Ovary (tissue), 9 donors: ENCODE results near the gene PER1. TPM values are rescaled to one million over a fixed set of nuclear protein-coding genes. Genes with fewer than 3 reads are reported as not detected.

ENCODE experiments used
- DNase-seq, 5 donors: peaks; one replicate each; pipeline ENCODE4 v3.0.0-alpha.2; 2019 to 2020
- H3K27ac ChIP-seq, 2 donors: fragments of 200-600 bp; one replicate each; pipeline versions ENCODE4 v1.5.1 to v1.8.0; 2019 to 2022
- H3K27me3 ChIP-seq: fragments of 200-600 bp; one replicate; pipeline ENCODE4 v1.8.0; 2022
- H3K36me3 ChIP-seq: fragments of 200-600 bp; sonication (generic); one replicate; pipeline ENCODE4 v1.5.1; 2019
- H3K4me1 ChIP-seq: one replicate; pipeline ENCODE4 v1.8.1; 2013; ENCODE audit warnings: mild to moderate bottlenecking, moderate library complexity; ENCODE audit not compliant: insufficient read depth
- H3K4me3 ChIP-seq: fragments of 200-600 bp; sonication (generic); one replicate; pipeline ENCODE4 v1.5.1; 2017
- H3K9me3 ChIP-seq, 2 donors: fragments of 200-600 bp in 1 of 2; sonication (generic) in 1 of 2; one replicate each; pipeline versions ENCODE4 v1.5.1 to v1.8.1; 2013 to 2019; ENCODE audit warnings: mild to moderate bottlenecking in 1 of 2, moderate library complexity in 1 of 2
- EP300 ChIP-seq: sonication (generic); formaldehyde crosslinking; IDR thresholded peaks from one replicate; pipeline ENCODE4 v1.6.1; 2017; ENCODE audit warnings: antibody characterized with exemption
- POLR2A ChIP-seq: fragments of 450-650 bp; IDR thresholded peaks from one replicate; pipeline ENCODE4 v1.6.1; 2017; ENCODE audit warnings: antibody characterized with exemption, mild to moderate bottlenecking, moderate library complexity
- WGBS, 3 donors: extraction: QIAGEN DNeasy Blood & Tissue Kit in 1 of 3; methylation state at CpG; one replicate each; pipeline versions ENCODE4 v1.1.5 to v1.1.7; 2013 to 2017; 5-methylcytosine and 5-hydroxymethylcytosine counted together
- intact Hi-C, 4 donors: fragments of 100-400 bp; cut with DNase I; formaldehyde crosslinking; loops; one replicate each; pipeline versions ENCODE4 v1.11.0 to v1.15.1; 2022 to 2023
- polyA plus RNA-seq, 2 donors: library from polyadenylated mRNA; stranded (reverse); fragments of 200-250 nt in 1 of 2; fragments of 350-450 nt in 1 of 2; fragmentation: Illumina TruSeq in 1 of 2; extraction: RNeasy Lipid Tissue Mini Kit (QIAGEN cat#74804) in 1 of 2; gene quantifications; one replicate each; pipeline ENCODE4 v1.2.3, GENCODE V29; 2013 to 2014
- total RNA-seq, 7 donors: library from RNA; depleted of rRNA in 2 of 7; stranded (reverse); fragments of >200 nt in 2 of 7; fragmentation: NEBNext Ultra II Directional in 3 of 7; extraction: Animal tissue kit (Norgen Biotek cat#: 25700) in 3 of 7; gene quantifications; one replicate each; pipeline versions ENCODE4 v1.1.0 to v1.2.4, GENCODE V29; 2016 to 2023
- TF ChIP-seq, protein P1 (sequence below), 3 donors: fragments of 450-650 bp in 2 of 3; fragments of 200-600 bp in 1 of 3; IDR thresholded peaks; one replicate each; pipeline versions ENCODE4 v1.5.1 to v1.8.0; 2016 to 2022; ENCODE audit warnings: antibody characterized with exemption in 3 of 3, mild to moderate bottlenecking in 1 of 3
- donor health status: DM: no; HTN: no; CAD: no; lungs with moderate emphysema.
- donor health status: DM: no; HTN: no; CAD: no.
- donor health status: Bipolar disorder and iron deficiency.
- donor health status: DM: yes; HTN: yes; CAD: no.
- donor health status: DM: no; HTN: no; CAD: no.
- donor health status: DM: yes; HTN: yes; CAD: no.

Gene PER1
- total and polyA plus RNA-seq, 9 donors, result 12.8 to 394 (median 164) TPM

GRCh38 chr17:8160741-8161221 lies 8.6 kb upstream of the PER1 start:
- Histone ChIP-seq H3K36me3 (no peaks in the 10 kb centered on the region), H3K9me3 (no peaks in the 10 kb centered on the region), H3K27ac (peak overlapping the region; percentile 99 to 100), H3K27me3 (no peaks in the 10 kb centered on the region), H3K4me1 (peaks cover 16% of the 10 kb centered on the region), H3K4me3 (no peak overlapping the region)
- DNase-seq, result no peak
- intact Hi-C loops, result loop anchor here in 1 of 4 donors (2.0 kb wide), 1 partner anchor 22 kb away; no protein-coding TSS in a partner anchor
- no peak for TF ChIP-seq EP300
- TF ChIP-seq, protein P1, sequence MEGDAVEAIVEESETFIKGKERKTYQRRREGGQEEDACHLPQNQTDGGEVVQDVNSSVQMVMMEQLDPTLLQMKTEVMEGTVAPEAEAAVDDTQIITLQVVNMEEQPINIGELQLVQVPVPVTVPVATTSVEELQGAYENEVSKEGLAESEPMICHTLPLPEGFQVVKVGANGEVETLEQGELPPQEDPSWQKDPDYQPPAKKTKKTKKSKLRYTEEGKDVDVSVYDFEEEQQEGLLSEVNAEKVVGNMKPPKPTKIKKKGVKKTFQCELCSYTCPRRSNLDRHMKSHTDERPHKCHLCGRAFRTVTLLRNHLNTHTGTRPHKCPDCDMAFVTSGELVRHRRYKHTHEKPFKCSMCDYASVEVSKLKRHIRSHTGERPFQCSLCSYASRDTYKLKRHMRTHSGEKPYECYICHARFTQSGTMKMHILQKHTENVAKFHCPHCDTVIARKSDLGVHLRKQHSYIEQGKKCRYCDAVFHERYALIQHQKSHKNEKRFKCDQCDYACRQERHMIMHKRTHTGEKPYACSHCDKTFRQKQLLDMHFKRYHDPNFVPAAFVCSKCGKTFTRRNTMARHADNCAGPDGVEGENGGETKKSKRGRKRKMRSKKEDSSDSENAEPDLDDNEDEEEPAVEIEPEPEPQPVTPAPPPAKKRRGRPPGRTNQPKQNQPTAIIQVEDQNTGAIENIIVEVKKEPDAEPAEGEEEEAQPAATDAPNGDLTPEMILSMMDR (IDR thresholded peaks at IDR 0.05), result no peak
- no peak for TF ChIP-seq POLR2A
- 45 to 53% (median 49%) methylated on average over 5 of the region's 5 CpGs for WGBS, 3 donors

DNA sequence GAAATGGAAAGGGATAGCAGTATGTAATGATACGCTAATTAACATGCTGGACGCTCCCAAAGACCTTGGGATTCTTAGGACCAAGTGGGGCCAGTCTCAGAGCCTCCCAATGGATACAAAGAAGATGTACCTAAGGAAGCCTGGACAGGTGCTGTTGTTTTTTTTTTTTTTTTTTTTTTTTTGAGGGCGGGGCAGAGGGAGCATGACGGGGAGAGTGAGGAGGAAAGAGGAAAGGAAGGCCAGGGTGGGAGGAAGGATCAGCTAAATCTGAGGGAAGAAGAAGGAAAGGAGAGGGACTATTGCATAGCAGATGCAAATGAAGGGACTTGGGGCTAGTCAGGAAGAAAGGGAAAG lies 8.0 kb upstream of the PER1 start:
- 61 to 68% (median 65%) methylated on average over 3 to 4 of the region's 4 CpGs for WGBS, 3 donors

GRCh38 chr17:8159459-8160223 lies 7.4 kb upstream of the PER1 start:
- Histone ChIP-seq H3K36me3 (no peaks in the 10 kb centered on the region), H3K27ac (peak overlapping the region in 1 of 2 donors; percentile 44), H3K27me3 (no peaks in the 10 kb centered on the region), H3K4me1 (peaks cover 13% of the 10 kb centered on the region), H3K4me3 (no peak overlapping the region), H3K9me3 (no peaks in the 10 kb centered on the region)
- DNase-seq, result peak in 1 of 5 donors; percentile 43
- WGBS, 3 donors, result 66 to 67% (median 67%) methylated on average over 4 of the region's 4 CpGs
- TF ChIP-seq POLR2A (no peak), EP300 (no peak)
- TF ChIP-seq, protein P1 (IDR thresholded peaks at IDR 0.05), result no peak
- intact Hi-C loops, result loop anchor here in 2 of 4 donors (2.0 to 10.0 kb wide), 2 partner anchors 21 to 315 kb away; no protein-coding TSS in a partner anchor

More for the DNA sequence above, 8.0 kb upstream of the PER1 start:
- DNase-seq, result no peak
- intact Hi-C loops, result loop anchor here in 1 of 4 donors (2.0 kb wide), 1 partner anchor 21 kb away; no protein-coding TSS in a partner anchor
- H3K27me3 ChIP-seq, result no peaks in the 10 kb centered on the region
- peak overlapping the region in 1 of 2 donors; percentile 100 for H3K27ac ChIP-seq
- no peaks in the 10 kb centered on the region for H3K36me3 ChIP-seq
- TF ChIP-seq, protein P1 (IDR thresholded peaks at IDR 0.05), result no peak
- TF ChIP-seq EP300 (no peak), POLR2A (no peak)
- H3K4me3 ChIP-seq, result no peak overlapping the region
- peaks cover 16% of the 10 kb centered on the region for H3K4me1 ChIP-seq
- no peaks in the 10 kb centered on the region for H3K9me3 ChIP-seq

GRCh38 chr17:8159032-8159400 lies 6.8 kb upstream of the PER1 start:
- TF ChIP-seq POLR2A, result no peak
- TF ChIP-seq EP300, result no peak
- TF ChIP-seq, protein P1 (IDR thresholded peaks at IDR 0.05), result no peak
- 58 to 68% (median 62%) methylated on average over 3 of the region's 3 CpGs for WGBS, 3 donors
- peak overlapping the region; percentile 44 to 94 for H3K27ac ChIP-seq

More at GRCh38 chr17:8159032-8159400, 6.8 kb upstream of the PER1 start:
- DNase-seq, result no peak
- H3K36me3 ChIP-seq, result no peaks in the 10 kb centered on the region
- H3K4me3 ChIP-seq, result no peak overlapping the region
- peaks cover 11% of the 10 kb centered on the region for H3K4me1 ChIP-seq
- no peaks in the 10 kb centered on the region for H3K9me3 ChIP-seq
- no peaks in the 10 kb centered on the region for H3K27me3 ChIP-seq
- intact Hi-C loops, result loop anchor here in 1 of 4 donors (10.0 kb wide), 1 partner anchor 314 kb away; no protein-coding TSS in a partner anchor
